Measurements from ENCODE around the gene MON1B.

The MON1B gene

DNA sequence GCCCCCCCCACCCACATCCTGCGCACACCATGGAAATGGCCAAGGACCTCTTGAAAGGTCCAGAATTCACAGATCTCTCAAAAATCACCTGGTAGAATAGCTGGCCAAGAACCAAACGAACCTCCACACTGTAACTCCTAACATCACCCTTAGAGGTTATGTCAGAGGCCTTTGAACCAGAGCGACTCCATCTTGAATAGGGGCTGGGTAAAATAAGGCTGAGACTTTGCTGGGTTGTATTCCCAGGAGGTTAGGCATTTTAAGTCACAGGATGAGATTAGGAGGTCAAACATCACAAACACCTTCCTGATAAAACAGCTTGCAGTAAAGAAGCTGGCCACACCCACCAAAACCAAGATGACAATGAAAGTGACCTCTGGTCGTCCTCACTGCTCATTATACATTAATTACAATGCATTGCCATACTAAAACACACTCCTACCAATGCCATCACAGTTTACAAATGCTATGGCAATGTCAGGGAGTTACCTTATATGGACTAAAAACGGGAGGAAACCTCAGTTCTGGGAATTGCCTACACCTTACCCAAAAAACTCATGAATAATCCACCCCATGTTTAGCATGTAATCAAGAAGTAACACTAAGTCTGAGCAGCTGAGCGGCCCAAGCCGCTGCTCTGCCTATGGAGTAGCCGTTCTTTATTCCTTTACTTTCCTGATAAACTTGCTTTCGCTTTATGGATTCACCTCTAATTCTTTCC is 43.0 kb downstream of the MON1B start:
- ATAC-seq, result no peak
- TF ChIP-seq, protein P1, sequence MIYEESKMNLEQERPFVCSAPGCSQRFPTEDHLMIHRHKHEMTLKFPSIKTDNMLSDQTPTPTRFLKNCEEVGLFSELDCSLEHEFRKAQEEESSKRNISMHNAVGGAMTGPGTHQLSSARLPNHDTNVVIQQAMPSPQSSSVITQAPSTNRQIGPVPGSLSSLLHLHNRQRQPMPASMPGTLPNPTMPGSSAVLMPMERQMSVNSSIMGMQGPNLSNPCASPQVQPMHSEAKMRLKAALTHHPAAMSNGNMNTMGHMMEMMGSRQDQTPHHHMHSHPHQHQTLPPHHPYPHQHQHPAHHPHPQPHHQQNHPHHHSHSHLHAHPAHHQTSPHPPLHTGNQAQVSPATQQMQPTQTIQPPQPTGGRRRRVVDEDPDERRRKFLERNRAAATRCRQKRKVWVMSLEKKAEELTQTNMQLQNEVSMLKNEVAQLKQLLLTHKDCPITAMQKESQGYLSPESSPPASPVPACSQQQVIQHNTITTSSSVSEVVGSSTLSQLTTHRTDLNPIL (CRISPR knock-in tag; IDR thresholded peaks at IDR 0.05; ENCODE audit: low read depth), result no peak
- TF ChIP-seq OSR1 (CRISPR knock-in tag; IDR thresholded peaks at IDR 0.05), result no peak
- TF ChIP-seq RARB (CRISPR knock-in tag; IDR thresholded peaks at IDR 0.05), result no peak
- no peak for TF ChIP-seq PPARA (CRISPR knock-in tag; IDR thresholded peaks at IDR 0.05; ENCODE audit: borderline replicate concordance)
- no peak for TF ChIP-seq POU6F1 (CRISPR knock-in tag; IDR thresholded peaks at IDR 0.05; ENCODE audit: borderline replicate concordance, low read depth)
- no peak for TF ChIP-seq GLIS3 (CRISPR knock-in tag; IDR thresholded peaks at IDR 0.05)
- TF ChIP-seq SNAI2 (CRISPR knock-in tag; IDR thresholded peaks at IDR 0.05), result no peak
- no peak for TF ChIP-seq CSRNP3 (CRISPR knock-in tag; IDR thresholded peaks at IDR 0.05)
- no peak for TF ChIP-seq ZC3H10 (CRISPR knock-in tag; IDR thresholded peaks at IDR 0.05)
- TF ChIP-seq ARNTL (CRISPR knock-in tag; IDR thresholded peaks at IDR 0.05; ENCODE audit: borderline replicate concordance, low read depth), result no peak
- no peak for TF ChIP-seq ZFP30 (CRISPR knock-in tag; IDR thresholded peaks at IDR 0.05)
- TF ChIP-seq, protein P2, sequence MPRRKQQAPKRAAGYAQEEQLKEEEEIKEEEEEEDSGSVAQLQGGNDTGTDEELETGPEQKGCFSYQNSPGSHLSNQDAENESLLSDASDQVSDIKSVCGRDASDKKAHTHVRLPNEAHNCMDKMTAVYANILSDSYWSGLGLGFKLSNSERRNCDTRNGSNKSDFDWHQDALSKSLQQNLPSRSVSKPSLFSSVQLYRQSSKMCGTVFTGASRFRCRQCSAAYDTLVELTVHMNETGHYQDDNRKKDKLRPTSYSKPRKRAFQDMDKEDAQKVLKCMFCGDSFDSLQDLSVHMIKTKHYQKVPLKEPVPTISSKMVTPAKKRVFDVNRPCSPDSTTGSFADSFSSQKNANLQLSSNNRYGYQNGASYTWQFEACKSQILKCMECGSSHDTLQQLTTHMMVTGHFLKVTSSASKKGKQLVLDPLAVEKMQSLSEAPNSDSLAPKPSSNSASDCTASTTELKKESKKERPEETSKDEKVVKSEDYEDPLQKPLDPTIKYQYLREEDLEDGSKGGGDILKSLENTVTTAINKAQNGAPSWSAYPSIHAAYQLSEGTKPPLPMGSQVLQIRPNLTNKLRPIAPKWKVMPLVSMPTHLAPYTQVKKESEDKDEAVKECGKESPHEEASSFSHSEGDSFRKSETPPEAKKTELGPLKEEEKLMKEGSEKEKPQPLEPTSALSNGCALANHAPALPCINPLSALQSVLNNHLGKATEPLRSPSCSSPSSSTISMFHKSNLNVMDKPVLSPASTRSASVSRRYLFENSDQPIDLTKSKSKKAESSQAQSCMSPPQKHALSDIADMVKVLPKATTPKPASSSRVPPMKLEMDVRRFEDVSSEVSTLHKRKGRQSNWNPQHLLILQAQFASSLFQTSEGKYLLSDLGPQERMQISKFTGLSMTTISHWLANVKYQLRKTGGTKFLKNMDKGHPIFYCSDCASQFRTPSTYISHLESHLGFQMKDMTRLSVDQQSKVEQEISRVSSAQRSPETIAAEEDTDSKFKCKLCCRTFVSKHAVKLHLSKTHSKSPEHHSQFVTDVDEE (CRISPR knock-in tag; IDR thresholded peaks at IDR 0.05), result no peak
- no peak for TF ChIP-seq TCF4 (CRISPR knock-in tag; IDR thresholded peaks at IDR 0.05; ENCODE audit: borderline replicate concordance)
- TF ChIP-seq ZFP3 (CRISPR knock-in tag; IDR thresholded peaks at IDR 0.05), result no peak
- TF ChIP-seq ISL1 (CRISPR knock-in tag; IDR thresholded peaks at IDR 0.05), result no peak
- no peak for TF ChIP-seq ZNF8 (CRISPR knock-in tag; IDR thresholded peaks at IDR 0.05)
- TF ChIP-seq ZNF70 (CRISPR knock-in tag; IDR thresholded peaks at IDR 0.05), result no peak
- no peak for TF ChIP-seq ZNF565 (CRISPR knock-in tag; conservative IDR thresholded peaks at IDR 0.05; ENCODE audit: low read depth)
- TF ChIP-seq, protein P3, sequence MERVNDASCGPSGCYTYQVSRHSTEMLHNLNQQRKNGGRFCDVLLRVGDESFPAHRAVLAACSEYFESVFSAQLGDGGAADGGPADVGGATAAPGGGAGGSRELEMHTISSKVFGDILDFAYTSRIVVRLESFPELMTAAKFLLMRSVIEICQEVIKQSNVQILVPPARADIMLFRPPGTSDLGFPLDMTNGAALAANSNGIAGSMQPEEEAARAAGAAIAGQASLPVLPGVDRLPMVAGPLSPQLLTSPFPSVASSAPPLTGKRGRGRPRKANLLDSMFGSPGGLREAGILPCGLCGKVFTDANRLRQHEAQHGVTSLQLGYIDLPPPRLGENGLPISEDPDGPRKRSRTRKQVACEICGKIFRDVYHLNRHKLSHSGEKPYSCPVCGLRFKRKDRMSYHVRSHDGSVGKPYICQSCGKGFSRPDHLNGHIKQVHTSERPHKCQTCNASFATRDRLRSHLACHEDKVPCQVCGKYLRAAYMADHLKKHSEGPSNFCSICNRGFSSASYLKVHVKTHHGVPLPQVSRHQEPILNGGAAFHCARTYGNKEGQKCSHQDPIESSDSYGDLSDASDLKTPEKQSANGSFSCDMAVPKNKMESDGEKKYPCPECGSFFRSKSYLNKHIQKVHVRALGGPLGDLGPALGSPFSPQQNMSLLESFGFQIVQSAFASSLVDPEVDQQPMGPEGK (CRISPR knock-in tag; IDR thresholded peaks at IDR 0.05; ENCODE audit: borderline replicate concordance), result no peak

- TF ChIP-seq RARB (CRISPR knock-in tag; IDR thresholded peaks at IDR 0.05) (no peak), CSRNP3 (CRISPR knock-in tag; IDR thresholded peaks at IDR 0.05) (no peak), ZNF70 (CRISPR knock-in tag; IDR thresholded peaks at IDR 0.05) (no peak), TOX (CRISPR knock-in tag; IDR thresholded peaks at IDR 0.05; ENCODE audit: borderline replicate concordance) (no peak), OSR1 (CRISPR knock-in tag; IDR thresholded peaks at IDR 0.05) (no peak), ZNF8 (CRISPR knock-in tag; IDR thresholded peaks at IDR 0.05) (no peak), SNAI2 (CRISPR knock-in tag; IDR thresholded peaks at IDR 0.05) (no peak), PPARA (CRISPR knock-in tag; IDR thresholded peaks at IDR 0.05; ENCODE audit: borderline replicate concordance) (no peak), TCF4 (CRISPR knock-in tag; IDR thresholded peaks at IDR 0.05; ENCODE audit: borderline replicate concordance) (no peak), ZFP3 (CRISPR knock-in tag; IDR thresholded peaks at IDR 0.05) (no peak), BACH2 (CRISPR knock-in tag; IDR thresholded peaks at IDR 0.05; ENCODE audit: borderline replicate concordance) (no peak)
- TF ChIP-seq, protein P2 (CRISPR knock-in tag; IDR thresholded peaks at IDR 0.05), result no peak
- TF ChIP-seq, protein P3 (CRISPR knock-in tag; IDR thresholded peaks at IDR 0.05; ENCODE audit: borderline replicate concordance), result no peak
- no peak for ATAC-seq
Observed at GRCh38 chr16:77234611-77235010, 43.6 kb downstream of the MON1B start.

All from SK-N-SH treated with all-trans-retinoic acid at 6 μM for 48 hours (cell line).